Common myeloid progenitor, CD34-positive (primary cell): ENCODE measurements around the gene COIL.

Experiments
- CTCF ChIA-PET: fragments of 350-600 bp; sonication (Branson Sonifier 250); formaldehyde crosslinking; loops from one replicate; lab custom pipeline; 2021; ENCODE audit warnings: antibody characterized with exemption; lab: Charles Lee
- POLR2A ChIA-PET: fragments of 350-600 bp; sonication (Branson Sonifier 250); formaldehyde crosslinking; loops from one replicate; lab custom pipeline; 2021; ENCODE audit warnings: antibody characterized with exemption; lab: Charles Lee
- DNase-seq, 3 donors: peaks; one replicate each; pipeline versions ENCODE4 v3.0.0 to v3.0.0-alpha.2; 2013
- H3K27ac ChIP-seq, 2 experiments: 1 replicate in 1 of 2; 2 replicates in 1 of 2; pipeline ENCODE4 v1.7.0; 2013; ENCODE audit warnings: inconsistent platforms in 2 of 2, low read length in 2 of 2, mild to moderate bottlenecking in 2 of 2, low read depth in 1 of 2, moderate library complexity in 1 of 2; ENCODE audit not compliant: severe bottlenecking in 2 of 2, insufficient read depth in 1 of 2, poor library complexity in 1 of 2
- H3K27me3 ChIP-seq, 5 experiments: replicated peaks in 2 of 5; 1 replicate in 3 of 5; 2 replicates in 2 of 5; pipeline versions ENCODE4 v1.6.1 to v1.7.0; 2013; ENCODE audit warnings: low read length in 4 of 5, mild to moderate bottlenecking in 2 of 5, moderate library complexity in 2 of 5, inconsistent platforms in 1 of 5; ENCODE audit not compliant: insufficient read depth in 5 of 5, control insufficient read depth in 4 of 5
- H3K36me3 ChIP-seq, 4 experiments: 1 replicate in 2 of 4; 2 replicates in 2 of 4; pipeline versions ENCODE4 v1.6.1 to v1.7.0; 2013; ENCODE audit warnings: low read length in 3 of 4, control low read depth in 1 of 4, mild to moderate bottlenecking in 1 of 4; ENCODE audit not compliant: control insufficient read depth in 4 of 4, insufficient read depth in 4 of 4
- H3K4me1 ChIP-seq, 4 experiments: 1 replicate in 3 of 4; 2 replicates in 1 of 4; pipeline versions ENCODE4 v1.6.1 to v1.7.1; 2013; ENCODE audit warnings: low read length in 3 of 4, mild to moderate bottlenecking in 3 of 4, control low read depth in 1 of 4, inconsistent platforms in 1 of 4, moderate library complexity in 1 of 4; ENCODE audit not compliant: control insufficient read depth in 4 of 4, insufficient read depth in 4 of 4; ENCODE audit errors: control extremely low read depth in 1 of 4
- H3K4me3 ChIP-seq, 7 experiments: 1 replicate in 4 of 7; 2 replicates in 3 of 7; pipeline versions ENCODE4 v1.5.1 to v1.7.0; 2013; ENCODE audit warnings: mild to moderate bottlenecking in 7 of 7, low read length in 6 of 7, moderate library complexity in 6 of 7, inconsistent platforms in 2 of 7, low read depth in 2 of 7, control low read depth in 1 of 7; ENCODE audit not compliant: insufficient read depth in 4 of 7, control insufficient read depth in 1 of 7; ENCODE audit errors: extremely low read depth in 1 of 7
- H3K9me3 ChIP-seq, 5 experiments: 1 replicate in 4 of 5; 2 replicates in 1 of 5; pipeline versions ENCODE4 v1.6.1 to v1.7.1; 2013; ENCODE audit warnings: low read length in 4 of 5, mild to moderate bottlenecking in 2 of 5, inconsistent platforms in 1 of 5, low read depth in 1 of 5, moderate library complexity in 1 of 5; ENCODE audit not compliant: control insufficient read depth in 4 of 5, insufficient read depth in 2 of 5; ENCODE audit errors: control extremely low read depth in 1 of 5
- WGBS: methylation state at CpG from one replicate; pipeline ENCODE4 v1.1.5; 2013; ENCODE audit not compliant: insufficient coverage; 5-methylcytosine and 5-hydroxymethylcytosine counted together

COIL gene

DNA sequence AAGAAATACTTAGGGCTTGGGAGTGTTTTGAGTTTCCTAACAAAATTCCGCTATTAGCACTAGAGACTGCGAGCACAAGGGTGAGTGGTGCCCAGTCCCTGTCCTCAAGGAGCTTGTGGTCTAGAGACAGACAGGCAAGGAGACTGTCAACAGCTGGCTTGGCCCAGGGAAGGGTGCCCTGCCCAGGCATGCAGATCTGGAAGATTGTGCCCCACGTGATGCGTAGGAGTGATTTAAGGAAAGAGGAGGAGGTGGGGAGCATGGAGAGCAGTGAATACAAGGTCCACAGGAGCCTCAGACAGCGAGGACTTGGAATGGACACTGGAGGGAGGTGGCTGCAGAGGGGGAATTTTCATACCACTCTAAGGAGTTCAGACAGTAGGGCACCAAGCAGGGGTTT lies 42.1 kb upstream of the COIL start:
- Histone ChIP-seq H3K4me1 (peaks cover 8 to 28% (median 13%) of the 10 kb centered on the region in 4 experiments), H3K27me3 (no peaks in the 10 kb centered on the region), H3K4me3 (no peak overlapping the region), H3K27ac (no peak overlapping the region), H3K36me3 (peaks cover 0 to 14% (median 0%) of the 10 kb centered on the region in 4 experiments), H3K9me3 (no peaks in the 10 kb centered on the region)
- DNase-seq, result no peak
- CTCF ChIA-PET, result interaction anchor here (0.7 to 1.1 kb wide), 2 partner anchors 8 to 605 kb away, joined by 3 read pairs; no protein-coding TSS in a partner anchor
- POLR2A ChIA-PET, result no interaction called here
- WGBS, result 98% methylated on average over 5 of the region's 5 CpGs

DNA sequence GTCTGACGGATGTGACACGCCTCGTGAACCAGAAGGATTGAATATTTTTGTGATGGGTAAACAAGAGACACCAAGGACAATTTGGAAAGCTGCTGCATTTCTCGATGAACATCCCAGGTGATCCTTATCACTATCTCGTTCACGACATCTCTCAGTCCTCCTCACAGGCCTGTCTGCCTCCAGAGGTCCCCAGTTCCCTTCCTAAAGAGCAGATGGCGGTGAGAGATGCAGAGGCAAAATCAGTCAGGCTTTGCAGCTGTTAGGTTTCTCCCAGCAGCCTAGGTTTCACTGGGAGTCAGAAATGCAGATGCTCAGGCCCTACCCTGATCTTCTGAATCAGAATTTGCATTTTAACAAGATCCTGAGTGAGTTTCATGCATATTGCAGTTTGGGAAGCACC lies 40.7 kb upstream of the COIL start:
- CTCF ChIA-PET, result no interaction called here
- no peak for DNase-seq
- Histone ChIP-seq H3K9me3 (no peaks in the 10 kb centered on the region), H3K27me3 (no peaks in the 10 kb centered on the region), H3K36me3 (peaks cover 0 to 19% (median 0%) of the 10 kb centered on the region in 4 experiments), H3K27ac (no peak overlapping the region), H3K4me3 (no peak overlapping the region), H3K4me1 (peaks cover 8 to 28% (median 13%) of the 10 kb centered on the region in 4 experiments)
- POLR2A ChIA-PET, result no interaction called here
- 100% methylated on average over 3 of the region's 7 CpGs for WGBS

DNA sequence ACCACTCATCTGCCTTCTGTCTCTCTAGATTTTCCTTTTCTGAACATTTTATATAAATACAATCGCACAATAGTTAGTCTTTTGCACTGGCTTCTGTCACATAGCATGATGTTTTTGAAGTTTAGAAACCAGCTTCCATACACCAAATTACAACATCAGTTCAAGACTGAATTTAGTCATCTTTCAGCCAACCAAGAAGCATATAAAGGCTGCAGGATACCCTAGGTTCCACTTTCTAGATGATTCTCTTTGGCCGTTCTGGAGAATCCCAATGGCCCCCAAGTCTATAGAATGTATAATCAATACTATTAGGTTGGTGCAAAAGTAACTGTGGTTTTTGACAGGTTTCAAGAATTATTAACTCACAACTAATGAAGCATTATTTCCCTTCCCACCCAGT lies 36.5 kb upstream of the COIL start:
- 100% methylated on average over 1 of the region's 2 CpGs for WGBS
- H3K27ac ChIP-seq, result no peak overlapping the region
- no peaks in the 10 kb centered on the region for H3K9me3 ChIP-seq
- H3K4me3 ChIP-seq, result no peak overlapping the region
- ChIA-PET POLR2A (no interaction called here), CTCF (no interaction called here)
- no peaks in the 10 kb centered on the region for H3K27me3 ChIP-seq
- peaks cover 0 to 27% (median 0%) of the 10 kb centered on the region in 4 experiments for H3K36me3 ChIP-seq
- H3K4me1 ChIP-seq, result no peaks in the 10 kb centered on the region
- no peak for DNase-seq

DNA sequence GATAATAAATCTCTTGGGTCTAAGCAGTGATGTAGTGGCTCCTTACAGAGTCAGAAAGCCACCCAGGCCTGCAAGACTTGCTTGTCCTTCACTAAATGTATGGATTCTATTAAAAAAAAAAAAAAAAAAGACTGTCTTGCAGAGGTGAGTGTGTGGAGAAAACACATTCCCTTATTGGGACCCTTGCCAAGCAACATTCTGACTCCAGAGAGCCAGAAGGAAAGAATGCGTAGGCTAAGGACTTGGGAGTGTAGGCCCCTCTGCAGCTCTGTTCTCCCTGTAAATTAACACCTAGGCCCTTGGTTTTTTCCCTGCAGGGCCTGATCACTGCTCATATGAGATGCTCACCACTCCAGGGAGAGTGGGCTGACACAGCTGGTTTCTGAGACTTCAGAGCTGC lies 34.9 kb upstream of the COIL start:
- H3K27me3 ChIP-seq, result no peaks in the 10 kb centered on the region
- peaks cover 0 to 25% (median 2%) of the 10 kb centered on the region in 4 experiments for H3K36me3 ChIP-seq
- DNase-seq, result no peak
- no peaks in the 10 kb centered on the region for H3K4me1 ChIP-seq
- POLR2A ChIA-PET, result interaction anchor here (0.7 kb wide), 1 partner anchor 773 kb away, joined by 3 read pairs; no protein-coding TSS in a partner anchor
- WGBS, result 100% methylated on average over 1 of the region's 1 CpG
- CTCF ChIA-PET, result no interaction called here
- H3K4me3 ChIP-seq, result no peak overlapping the region
- H3K27ac ChIP-seq, result no peak overlapping the region
- no peaks in the 10 kb centered on the region for H3K9me3 ChIP-seq

DNA sequence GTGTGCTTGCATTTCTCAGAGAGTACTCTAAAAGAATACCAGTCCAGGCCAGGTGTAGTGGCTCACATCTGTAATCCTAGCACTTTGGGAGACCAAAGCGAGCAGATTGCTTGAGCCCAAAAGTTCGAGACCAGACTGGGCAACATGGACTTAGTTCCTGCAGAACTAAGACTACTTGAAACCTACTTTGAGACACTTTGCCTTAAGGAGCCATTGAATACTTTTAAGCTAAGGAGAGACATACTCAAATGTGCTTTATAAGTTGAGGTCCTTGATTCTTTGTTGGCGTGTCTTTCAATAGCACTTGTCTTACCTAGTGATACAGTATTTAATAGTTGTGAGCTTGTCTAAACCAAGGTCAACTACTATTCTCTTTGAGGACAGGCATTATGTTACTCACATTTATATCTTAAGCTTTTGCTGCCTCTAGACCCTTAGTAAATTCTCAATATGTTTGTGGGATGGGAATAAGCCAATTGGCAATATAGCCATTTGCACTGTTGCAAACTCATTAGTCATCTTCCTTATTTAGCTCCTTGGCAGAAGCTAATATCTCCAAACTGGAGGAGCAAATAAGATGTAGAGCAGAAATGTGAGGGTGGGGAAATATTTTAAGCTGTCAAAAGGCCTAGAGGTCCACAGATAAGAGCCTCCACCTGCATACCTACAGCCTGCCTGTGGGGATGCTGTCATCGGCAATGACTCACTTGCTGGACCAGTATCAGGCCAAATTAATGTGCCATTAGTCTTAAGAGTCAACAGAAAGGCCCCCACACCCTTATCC lies 33.4 kb upstream of the COIL start:
- no peaks in the 10 kb centered on the region for H3K9me3 ChIP-seq
- WGBS, result 100% methylated on average over 3 of the region's 4 CpGs
- no peak overlapping the region for H3K27ac ChIP-seq
- DNase-seq, result no peak
- no peak overlapping the region for H3K4me3 ChIP-seq
- H3K27me3 ChIP-seq, result no peaks in the 10 kb centered on the region
- POLR2A ChIA-PET, result no interaction called here
- H3K4me1 ChIP-seq, result no peaks in the 10 kb centered on the region
- CTCF ChIA-PET, result no interaction called here
- H3K36me3 ChIP-seq, result peaks cover 0 to 22% (median 2%) of the 10 kb centered on the region in 4 experiments

DNA sequence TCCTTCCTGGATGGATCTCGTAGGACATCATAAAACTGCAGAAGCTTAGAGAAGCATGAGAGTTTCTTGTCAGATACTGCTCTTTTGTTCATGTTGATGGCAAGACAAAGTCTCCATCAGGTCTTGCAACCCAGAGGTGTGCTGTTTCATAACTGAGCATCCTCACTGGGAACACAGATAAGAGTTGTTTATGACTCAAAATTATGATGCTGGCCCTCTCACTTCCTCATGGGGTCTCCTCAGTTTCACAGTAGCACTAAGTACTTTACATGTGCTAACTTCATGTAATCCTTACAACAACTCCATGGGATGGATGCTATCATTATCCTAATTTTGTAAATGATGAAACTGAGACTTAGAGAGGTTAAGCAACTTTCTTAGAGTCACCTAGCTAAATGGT lies 31.5 kb upstream of the COIL start:
- Histone ChIP-seq H3K4me3 (no peak overlapping the region), H3K4me1 (peaks cover 0 to 2% (median 0%) of the 10 kb centered on the region in 4 experiments), H3K36me3 (peaks cover 0 to 20% (median 2%) of the 10 kb centered on the region in 4 experiments), H3K27me3 (no peaks in the 10 kb centered on the region), H3K27ac (no peak overlapping the region), H3K9me3 (no peaks in the 10 kb centered on the region)
- ChIA-PET CTCF (no interaction called here), POLR2A (no interaction called here)
- no peak for DNase-seq
- WGBS, result 83% methylated on average over 1 of the region's 1 CpG

DNA sequence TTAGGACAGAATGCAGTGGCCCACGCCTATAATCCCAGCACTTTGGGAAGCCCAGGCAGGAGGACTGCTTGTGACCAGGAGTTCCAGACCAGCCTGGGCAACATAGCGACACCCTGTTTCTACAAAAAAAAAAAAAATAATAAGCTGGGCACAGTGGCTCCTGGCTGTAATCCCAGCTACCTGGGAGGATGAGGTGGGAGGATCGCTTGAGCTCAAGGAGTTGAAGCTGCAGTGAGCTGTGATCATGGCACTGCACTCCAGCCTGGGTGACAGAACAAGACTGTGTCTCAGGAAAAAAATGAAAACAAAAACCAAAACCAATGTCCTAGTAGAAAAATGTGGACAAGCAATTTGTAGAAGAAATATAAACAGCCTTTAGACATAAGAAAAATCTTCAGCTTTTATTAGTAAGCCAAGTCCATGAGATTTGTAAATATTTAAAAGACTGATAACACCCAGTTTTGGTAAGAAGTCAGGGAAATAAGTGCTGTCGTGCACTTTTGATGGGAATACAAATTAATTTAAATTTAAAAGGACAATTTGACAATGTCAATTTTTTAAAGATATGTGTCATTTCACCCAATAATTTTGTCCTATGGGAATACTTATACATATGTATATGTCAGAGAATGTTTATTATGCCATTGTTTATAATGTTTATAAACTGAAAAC lies 28.2 kb upstream of the COIL start:
- H3K4me3 ChIP-seq, result no peak overlapping the region
- no peaks in the 10 kb centered on the region for H3K9me3 ChIP-seq
- no peak for DNase-seq
- H3K27me3 ChIP-seq, result no peaks in the 10 kb centered on the region
- CTCF ChIA-PET, result no interaction called here
- 100% methylated on average over 2 of the region's 4 CpGs for WGBS
- H3K4me1 ChIP-seq, result peaks cover 0 to 27% (median 8%) of the 10 kb centered on the region in 4 experiments
- peaks cover 0 to 7% (median 2%) of the 10 kb centered on the region in 4 experiments for H3K36me3 ChIP-seq
- POLR2A ChIA-PET, result no interaction called here
- H3K27ac ChIP-seq, result no peak overlapping the region
